Naive B cell (primary cell): ENCODE data around the gene GLYATL1. TPM values are rescaled to one million over a fixed set of nuclear protein-coding genes. Genes with fewer than 3 reads are reported as not detected.

ENCODE experiments used
- ATAC-seq, 2 donors: fragments of 150-1000 bp; cut with Tn5 transposase; 2 replicates each; pipeline ENCODE4 v1.10.0; 2021; ENCODE audit warnings: low read depth in 2 of 2, mild to moderate bottlenecking in 2 of 2, moderate library complexity in 2 of 2
- DNase-seq: peaks from one replicate; pipeline ENCODE4 v3.0.0; 2022
- H3K27ac Mint-ChIP-seq, 6 donors: one replicate each; pipeline ENCODE4 v1.8.0; 2020 to 2022; ENCODE audit warnings: mild to moderate bottlenecking in 6 of 6, mixed read lengths in 6 of 6, moderate library complexity in 5 of 6, inconsistent platforms in 2 of 6
- H3K27me3 Mint-ChIP-seq, 3 donors: one replicate each; pipeline ENCODE4 v1.8.0; 2021 to 2022; ENCODE audit warnings: mixed read lengths in 3 of 3, mild to moderate bottlenecking in 1 of 3
- H3K36me3 Mint-ChIP-seq, 2 donors: one replicate each; pipeline ENCODE4 v1.8.0; 2020 to 2022; ENCODE audit warnings: mixed read lengths in 2 of 2, inconsistent platforms in 1 of 2, mild to moderate bottlenecking in 1 of 2
- H3K4me1 Mint-ChIP-seq, 3 donors: one replicate each; pipeline ENCODE4 v1.8.0; 2020 to 2022; ENCODE audit warnings: mixed read lengths in 3 of 3, inconsistent platforms in 1 of 3, mild to moderate bottlenecking in 1 of 3, moderate library complexity in 1 of 3
- H3K4me3 Mint-ChIP-seq, 8 donors: one replicate each; pipeline ENCODE4 v1.8.0; 2020 to 2022; ENCODE audit warnings: mild to moderate bottlenecking in 8 of 8, mixed read lengths in 8 of 8, moderate library complexity in 8 of 8, inconsistent platforms in 2 of 8
- H3K9me3 Mint-ChIP-seq, 7 donors: one replicate each; pipeline ENCODE4 v1.8.0; 2020 to 2022; ENCODE audit warnings: mixed read lengths in 7 of 7, mild to moderate bottlenecking in 5 of 7, inconsistent platforms in 2 of 7, moderate library complexity in 1 of 7
- polyA plus RNA-seq, 6 donors: library from polyadenylated mRNA; unstranded; fragments of 300-500 nt; fragmentation: Illumina TruSeq; gene quantifications; one replicate each; pipeline ENCODE4 v1.2.3, GENCODE V29; 2021; ENCODE audit warnings: low read depth in 6 of 6

The GLYATL1 gene
- polyA plus RNA-seq, 6 donors from 2014 or later: 0.15 to 0.79 (median 0.31) TPM; not detected in 1

- ATAC-seq (no peak), DNase-seq (no peak)
- no peak overlapping the region for H3K27ac Mint-ChIP-seq
- H3K9me3 Mint-ChIP-seq: peaks cover 12 to 52% (median 32%) of the 10 kb centered on the region in 7 donors
- H3K4me3 Mint-ChIP-seq: no peak overlapping the region
- H3K4me1 Mint-ChIP-seq: no peaks in the 10 kb centered on the region
- H3K36me3 Mint-ChIP-seq: peaks cover 15 to 26% of the 10 kb centered on the region in 2 donors
- peaks cover 9 to 20% (median 14%) of the 10 kb centered on the region in 3 donors for H3K27me3 Mint-ChIP-seq
Measured at GRCh38 chr11:58916637-58917036, 22.7 kb upstream of the GLYATL1 start.

- Mint-ChIP-seq H3K9me3 (peaks cover 12 to 52% (median 31%) of the 10 kb centered on the region in 7 donors), H3K4me3 (no peak overlapping the region), H3K27me3 (peaks cover 5 to 13% (median 10%) of the 10 kb centered on the region in 3 donors), H3K27ac (no peak overlapping the region), H3K36me3 (peaks cover 15 to 26% of the 10 kb centered on the region in 2 donors), H3K4me1 (no peaks in the 10 kb centered on the region)
- DNase-seq (no peak), ATAC-seq (no peak)
Measured at GRCh38 chr11:58917159-58917783, 22.0 kb upstream of the GLYATL1 start.

GRCh38 chr11:58919561-58919960 is 19.7 kb upstream of the GLYATL1 start:
- Mint-ChIP-seq H3K4me3 (no peak overlapping the region), H3K36me3 (peaks cover 15 to 26% of the 10 kb centered on the region in 2 donors), H3K4me1 (peaks cover 8 to 11% (median 11%) of the 10 kb centered on the region in 3 donors), H3K27me3 (peaks cover 0 to 3% (median 0%) of the 10 kb centered on the region in 3 donors), H3K27ac (no peak overlapping the region), H3K9me3 (peaks cover 12 to 47% (median 31%) of the 10 kb centered on the region in 7 donors)
- DNase-seq (no peak), ATAC-seq (no peak)

- no peak overlapping the region for H3K27ac Mint-ChIP-seq
- H3K4me1 Mint-ChIP-seq: peaks cover 8 to 11% (median 11%) of the 10 kb centered on the region in 3 donors
- no peak overlapping the region for H3K4me3 Mint-ChIP-seq
- DNase-seq: no peak
- H3K36me3 Mint-ChIP-seq: peaks cover 15 to 26% of the 10 kb centered on the region in 2 donors
- no peak for ATAC-seq
- peaks cover 0 to 3% (median 0%) of the 10 kb centered on the region in 3 donors for H3K27me3 Mint-ChIP-seq
- H3K9me3 Mint-ChIP-seq: peaks cover 12 to 43% (median 30%) of the 10 kb centered on the region in 7 donors
Measured at GRCh38 chr11:58919980-58920379, 19.3 kb upstream of the GLYATL1 start.

GRCh38 chr11:58921778-58922390 is 17.4 kb upstream of the GLYATL1 start:
- ATAC-seq (no peak), DNase-seq (no peak)
- peaks cover 8 to 11% (median 11%) of the 10 kb centered on the region in 3 donors for H3K4me1 Mint-ChIP-seq
- H3K27me3 Mint-ChIP-seq: peaks cover 0 to 3% (median 0%) of the 10 kb centered on the region in 3 donors
- H3K4me3 Mint-ChIP-seq: no peak overlapping the region
- peaks cover 14 to 18% of the 10 kb centered on the region in 2 donors for H3K36me3 Mint-ChIP-seq
- H3K27ac Mint-ChIP-seq: no peak overlapping the region
- peaks cover 8 to 24% (median 17%) of the 10 kb centered on the region in 7 donors for H3K9me3 Mint-ChIP-seq

- ATAC-seq (no peak), DNase-seq (no peak)
- Mint-ChIP-seq H3K27me3 (peaks cover 0 to 3% (median 0%) of the 10 kb centered on the region in 3 donors), H3K4me1 (peaks cover 10 to 15% (median 14%) of the 10 kb centered on the region in 3 donors), H3K36me3 (peaks cover 9 to 13% of the 10 kb centered on the region in 2 donors), H3K9me3 (peaks cover 6 to 18% (median 11%) of the 10 kb centered on the region in 7 donors), H3K4me3 (no peak overlapping the region), H3K27ac (no peak overlapping the region)
Measured at GRCh38 chr11:58922479-58922878, 16.8 kb upstream of the GLYATL1 start.

- ATAC-seq: peak; percentile 79 to 88
- Mint-ChIP-seq H3K9me3 (peaks cover 1 to 9% (median 4%) of the 10 kb centered on the region in 7 donors), H3K4me3 (peak overlapping the region in 2 of 8 donors; percentile 1 to 52), H3K27me3 (peaks cover 0 to 3% (median 0%) of the 10 kb centered on the region in 3 donors), H3K36me3 (peaks cover 3 to 4% of the 10 kb centered on the region in 2 donors), H3K27ac (peak overlapping the region in 1 of 6 donors; percentile 12), H3K4me1 (peaks cover 16 to 23% (median 22%) of the 10 kb centered on the region in 3 donors)
- DNase-seq: peak; percentile 29
Measured at GRCh38 chr11:58923300-58923788, 15.9 kb upstream of the GLYATL1 start.

GRCh38 chr11:58924230-58924629 is 15.1 kb upstream of the GLYATL1 start:
- H3K4me1 Mint-ChIP-seq: peaks cover 16 to 25% (median 23%) of the 10 kb centered on the region in 3 donors
- H3K27me3 Mint-ChIP-seq: peaks cover 0 to 3% (median 0%) of the 10 kb centered on the region in 3 donors
- DNase-seq (no peak), ATAC-seq (no peak)
- H3K27ac Mint-ChIP-seq: no peak overlapping the region
- no peaks in the 10 kb centered on the region for H3K36me3 Mint-ChIP-seq
- peaks cover 0 to 3% (median 0%) of the 10 kb centered on the region in 7 donors for H3K9me3 Mint-ChIP-seq
- H3K4me3 Mint-ChIP-seq: no peak overlapping the region

- Mint-ChIP-seq H3K27ac (no peak overlapping the region), H3K4me3 (no peak overlapping the region), H3K9me3 (no peaks in the 10 kb centered on the region), H3K4me1 (peaks cover 16 to 25% (median 23%) of the 10 kb centered on the region in 3 donors), H3K36me3 (no peaks in the 10 kb centered on the region), H3K27me3 (peaks cover 0 to 5% (median 3%) of the 10 kb centered on the region in 3 donors)
- ATAC-seq (no peak), DNase-seq (no peak)
Measured at GRCh38 chr11:58926251-58926650, 13.0 kb upstream of the GLYATL1 start.

- Mint-ChIP-seq H3K27me3 (peaks cover 0 to 6% (median 3%) of the 10 kb centered on the region in 3 donors), H3K36me3 (no peaks in the 10 kb centered on the region), H3K27ac (no peak overlapping the region), H3K4me1 (peaks cover 16 to 25% (median 23%) of the 10 kb centered on the region in 3 donors), H3K9me3 (no peaks in the 10 kb centered on the region), H3K4me3 (no peak overlapping the region)
- ATAC-seq (no peak), DNase-seq (no peak)
Measured at GRCh38 chr11:58926695-58927094, 12.6 kb upstream of the GLYATL1 start.

- peak overlapping the region in 7 of 8 donors; percentile 56 to 81 (median 65) for H3K4me3 Mint-ChIP-seq
- H3K36me3 Mint-ChIP-seq: no peaks in the 10 kb centered on the region
- peaks cover 0 to 6% (median 3%) of the 10 kb centered on the region in 3 donors for H3K27me3 Mint-ChIP-seq
- DNase-seq (no peak), ATAC-seq (peak; percentile 64 to 74)
- peaks cover 16 to 25% (median 23%) of the 10 kb centered on the region in 3 donors for H3K4me1 Mint-ChIP-seq
- peak overlapping the region in 3 of 6 donors; percentile 24 to 57 (median 48) for H3K27ac Mint-ChIP-seq
- H3K9me3 Mint-ChIP-seq: no peaks in the 10 kb centered on the region
Measured at GRCh38 chr11:58927393-58928106, 11.7 kb upstream of the GLYATL1 start.

- H3K27ac Mint-ChIP-seq: peak overlapping the region in 1 of 6 donors; percentile 57
- H3K4me1 Mint-ChIP-seq: peaks cover 14 to 21% (median 20%) of the 10 kb centered on the region in 3 donors
- peaks cover 0 to 6% (median under 1%) of the 10 kb centered on the region in 3 donors for H3K27me3 Mint-ChIP-seq
- DNase-seq (no peak), ATAC-seq (no peak)
- no peaks in the 10 kb centered on the region for H3K36me3 Mint-ChIP-seq
- no peaks in the 10 kb centered on the region for H3K9me3 Mint-ChIP-seq
- peak overlapping the region in 5 of 8 donors; percentile 64 to 81 (median 65) for H3K4me3 Mint-ChIP-seq
Measured at GRCh38 chr11:58928107-58928499, 11.2 kb upstream of the GLYATL1 start.

- no peaks in the 10 kb centered on the region for H3K9me3 Mint-ChIP-seq
- H3K4me3 Mint-ChIP-seq: no peak overlapping the region
- H3K27ac Mint-ChIP-seq: no peak overlapping the region
- no peak for DNase-seq
- no peak for ATAC-seq
- H3K4me1 Mint-ChIP-seq: peaks cover 8 to 15% (median 14%) of the 10 kb centered on the region in 3 donors
- peaks cover 0 to 6% (median 0%) of the 10 kb centered on the region in 3 donors for H3K27me3 Mint-ChIP-seq
- no peaks in the 10 kb centered on the region for H3K36me3 Mint-ChIP-seq
Measured at GRCh38 chr11:58928691-58929090, 10.6 kb upstream of the GLYATL1 start.
